GM13977 (cell line): ENCODE measurements around the gene FAM72C.
"Not testable (repeated sequence)": the region's sequence is repeated elsewhere in the genome, so short reads cannot be mapped to it uniquely, and the experiment has no call there.

Experiments used
- DNase-seq: peaks from one replicate; pipeline ENCODE4 v3.0.0; 2012; ENCODE audit warnings: low spot score
- in situ Hi-C: fragments of 300-500 bp; cut with MboI; formaldehyde crosslinking; loops from one replicate; pipeline ENCODE4 v1.12.0; 2022; ENCODE audit warnings: low sequenced_read_pairs, low pct_unique_long_range_greater_than_20kb, mixed read lengths, inconsistent platforms; ENCODE audit not compliant: unreplicated experiment
- TF ChIP-seq, protein P1 (sequence below): IDR thresholded peaks from 2 replicates; pipeline ENCODE4 v1.5.1; 2012; ENCODE audit warnings: mild to moderate bottlenecking, control low read depth; ENCODE audit not compliant: insufficient read depth; ENCODE audit errors: extremely low read depth, missing control alignments

The FAM72C gene

GRCh38 chr1:143942238-143942860 is 29.4 kb downstream of the FAM72C start:
- in situ Hi-C loops, DNase-seq: not testable (repeated sequence)

DNA sequence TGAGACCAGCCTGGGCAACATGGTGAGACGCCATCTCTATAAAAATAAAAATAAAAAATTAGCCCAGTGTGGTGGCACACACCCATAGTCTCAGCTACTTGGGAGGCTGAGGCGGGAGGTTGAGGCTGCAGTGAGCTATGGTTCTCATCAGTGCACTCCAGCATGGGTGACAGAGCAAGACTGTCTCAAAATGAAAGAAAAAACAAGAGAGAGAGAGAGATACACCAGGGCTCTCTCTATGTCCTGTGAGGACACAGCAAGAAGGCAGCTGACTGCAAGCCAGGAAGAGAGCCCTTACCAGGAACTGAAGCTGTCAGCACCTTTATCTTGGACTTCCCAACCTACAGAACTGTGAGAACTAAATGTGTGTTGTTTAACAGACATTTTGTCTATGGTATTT is 32.1 kb downstream of the FAM72C start:
- DNase-seq, in situ Hi-C loops: not testable (repeated sequence)

GRCh38 chr1:143938922-143939321 is 32.9 kb downstream of the FAM72C start:
- in situ Hi-C loops, DNase-seq: not testable (repeated sequence)

DNA sequence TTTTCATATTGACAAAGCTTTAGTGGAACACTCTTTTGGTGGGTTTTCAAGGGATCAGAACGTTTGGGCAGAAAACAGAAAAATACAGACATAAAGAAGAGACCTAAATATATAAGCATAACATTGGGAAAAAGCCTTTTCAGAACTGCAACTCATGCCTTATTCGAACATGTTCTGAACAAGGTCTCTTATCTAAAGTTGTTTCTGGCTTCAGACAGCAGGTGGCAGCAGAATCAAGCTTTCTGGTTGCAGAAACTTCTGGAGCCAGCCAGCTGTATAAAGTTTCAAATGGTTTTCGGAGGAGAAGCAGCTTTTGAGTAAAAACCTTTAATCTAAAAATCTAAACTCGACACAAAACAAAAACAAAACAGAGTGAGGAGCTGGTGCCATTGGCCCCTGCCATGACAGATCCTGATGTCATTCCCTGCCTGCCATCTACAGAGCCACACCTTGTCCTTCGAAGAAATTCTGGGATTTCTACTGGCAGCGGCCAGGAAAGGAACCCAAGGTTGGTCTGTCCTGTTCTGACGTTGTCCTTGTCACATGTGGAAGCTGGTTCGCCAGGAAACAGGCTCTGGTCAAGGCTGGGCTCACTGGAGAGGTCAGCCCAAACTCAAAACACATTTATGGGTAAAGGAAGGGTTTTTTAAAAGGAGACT is 35.2 kb downstream of the FAM72C start:
- TF ChIP-seq, protein P1, sequence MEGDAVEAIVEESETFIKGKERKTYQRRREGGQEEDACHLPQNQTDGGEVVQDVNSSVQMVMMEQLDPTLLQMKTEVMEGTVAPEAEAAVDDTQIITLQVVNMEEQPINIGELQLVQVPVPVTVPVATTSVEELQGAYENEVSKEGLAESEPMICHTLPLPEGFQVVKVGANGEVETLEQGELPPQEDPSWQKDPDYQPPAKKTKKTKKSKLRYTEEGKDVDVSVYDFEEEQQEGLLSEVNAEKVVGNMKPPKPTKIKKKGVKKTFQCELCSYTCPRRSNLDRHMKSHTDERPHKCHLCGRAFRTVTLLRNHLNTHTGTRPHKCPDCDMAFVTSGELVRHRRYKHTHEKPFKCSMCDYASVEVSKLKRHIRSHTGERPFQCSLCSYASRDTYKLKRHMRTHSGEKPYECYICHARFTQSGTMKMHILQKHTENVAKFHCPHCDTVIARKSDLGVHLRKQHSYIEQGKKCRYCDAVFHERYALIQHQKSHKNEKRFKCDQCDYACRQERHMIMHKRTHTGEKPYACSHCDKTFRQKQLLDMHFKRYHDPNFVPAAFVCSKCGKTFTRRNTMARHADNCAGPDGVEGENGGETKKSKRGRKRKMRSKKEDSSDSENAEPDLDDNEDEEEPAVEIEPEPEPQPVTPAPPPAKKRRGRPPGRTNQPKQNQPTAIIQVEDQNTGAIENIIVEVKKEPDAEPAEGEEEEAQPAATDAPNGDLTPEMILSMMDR = peak; percentile 47
- DNase-seq, in situ Hi-C loops: not testable (repeated sequence)

DNA sequence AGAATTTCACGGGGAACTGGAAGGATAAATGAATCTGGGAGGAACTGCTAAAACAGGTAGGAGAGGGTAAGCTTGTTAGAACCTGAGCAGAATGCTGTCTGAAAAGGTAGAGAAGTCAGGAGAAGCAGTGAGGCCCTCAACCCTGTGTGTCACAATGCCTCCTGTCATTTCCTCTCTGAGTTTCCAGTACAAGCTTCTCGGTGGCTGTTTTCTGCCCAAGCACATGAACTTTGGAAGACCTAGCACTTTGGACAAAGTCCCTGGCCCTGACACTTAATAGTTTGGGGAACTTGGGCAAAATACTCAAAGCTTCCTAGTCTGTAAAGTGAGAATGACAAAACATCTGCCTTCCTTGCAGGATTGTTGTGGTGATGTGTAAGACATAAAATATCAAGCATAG is 52.7 kb downstream of the FAM72C start:
- in situ Hi-C loops, DNase-seq: not testable (repeated sequence)

DNA sequence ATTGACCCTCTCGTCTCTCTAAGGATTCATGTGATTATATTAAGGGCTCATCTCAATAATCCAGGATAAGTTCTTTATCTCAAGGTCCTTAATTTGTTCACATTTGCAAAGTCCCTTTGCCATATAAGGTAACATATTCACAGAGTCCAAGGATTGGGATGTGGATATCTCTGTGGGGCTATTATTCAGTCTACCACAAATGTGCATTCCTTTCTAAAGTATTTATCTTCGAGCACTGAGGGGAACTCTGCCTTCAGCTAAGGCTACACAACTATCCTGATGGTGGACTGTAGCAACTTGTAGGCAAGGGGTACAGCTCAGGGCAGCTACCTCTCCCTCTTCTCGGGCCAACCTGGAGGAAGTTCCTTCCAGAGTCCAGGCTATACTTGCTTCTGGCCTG is 53.2 kb downstream of the FAM72C start:
- DNase-seq, in situ Hi-C loops: not testable (repeated sequence)

GRCh38 chr1:143913705-143914104 is 58.1 kb downstream of the FAM72C start:
- in situ Hi-C loops = not testable (repeated sequence)

More at GRCh38 chr1:143913705-143914104, 58.1 kb downstream of the FAM72C start:
- not testable (repeated sequence) for DNase-seq
